GM15510 (cell line): ENCODE measurements around the gene OR2V1.

Experiments
- POLR2A ChIP-seq: IDR thresholded peaks from 3 replicates; pipeline ENCODE4 v1.6.1; 2011; ENCODE audit warnings: borderline replicate concordance; ENCODE audit not compliant: insufficient read length; ENCODE audit errors: extremely low read depth

The OR2V1 gene

GRCh38 chr5:181120306-181120705, 10.7 kb downstream of the OR2V1 start:
- TF ChIP-seq POLR2A: no peak

DNA sequence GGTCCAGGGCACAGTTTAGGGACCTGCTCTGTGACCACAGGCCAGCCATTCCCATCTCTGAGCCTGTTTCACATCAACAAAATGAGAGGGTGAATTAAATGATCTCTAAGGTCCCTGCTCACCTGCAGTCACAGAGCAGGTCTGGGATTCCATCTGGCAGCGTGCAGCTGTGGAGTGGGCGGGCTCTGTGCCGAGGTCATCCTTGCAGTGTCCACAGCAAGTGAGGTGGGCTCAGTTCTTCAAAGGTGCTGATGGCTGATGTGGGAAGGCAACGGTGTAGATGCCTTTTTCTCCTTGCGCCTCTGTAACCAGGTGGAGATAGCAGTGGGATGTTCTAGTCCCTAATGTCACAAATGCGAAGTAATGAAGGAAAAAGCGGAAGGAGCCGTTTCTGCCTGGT, 11.9 kb downstream of the OR2V1 start:
- no peak for TF ChIP-seq POLR2A

- TF ChIP-seq POLR2A: no peak
Observed at GRCh38 chr5:181118369-181118768, 12.6 kb downstream of the OR2V1 start.

- TF ChIP-seq POLR2A: no peak
Observed at GRCh38 chr5:181114844-181115778, 15.9 kb downstream of the OR2V1 start.

DNA sequence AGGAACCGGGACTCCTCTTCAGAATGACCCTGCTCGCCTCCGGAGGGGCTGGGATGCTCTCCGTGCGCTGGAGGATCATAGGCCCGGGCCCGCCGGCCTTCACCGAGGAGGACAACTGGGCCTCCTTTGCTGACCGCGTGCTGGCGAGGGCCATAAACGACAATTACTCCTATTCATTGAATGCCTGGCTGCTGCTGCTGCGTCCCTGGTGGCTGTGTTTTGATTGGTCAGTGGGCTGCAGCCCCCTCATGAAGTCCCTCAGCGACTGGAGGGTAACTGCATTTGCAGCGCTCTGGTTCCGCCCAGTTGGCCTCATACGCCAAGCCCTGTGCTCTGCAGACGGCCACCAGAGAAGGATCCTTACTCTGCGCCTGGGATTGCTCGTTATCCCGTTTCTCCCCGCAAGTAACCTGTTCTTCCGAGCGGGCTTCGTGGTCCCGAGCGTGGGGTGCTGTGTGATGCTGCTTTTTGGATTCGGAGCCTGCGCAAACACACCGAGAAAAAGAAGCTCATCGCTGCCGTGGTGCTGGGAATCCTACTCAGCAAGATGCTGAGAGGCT, 16.6 kb downstream of the OR2V1 start:
- TF ChIP-seq POLR2A: no peak

DNA sequence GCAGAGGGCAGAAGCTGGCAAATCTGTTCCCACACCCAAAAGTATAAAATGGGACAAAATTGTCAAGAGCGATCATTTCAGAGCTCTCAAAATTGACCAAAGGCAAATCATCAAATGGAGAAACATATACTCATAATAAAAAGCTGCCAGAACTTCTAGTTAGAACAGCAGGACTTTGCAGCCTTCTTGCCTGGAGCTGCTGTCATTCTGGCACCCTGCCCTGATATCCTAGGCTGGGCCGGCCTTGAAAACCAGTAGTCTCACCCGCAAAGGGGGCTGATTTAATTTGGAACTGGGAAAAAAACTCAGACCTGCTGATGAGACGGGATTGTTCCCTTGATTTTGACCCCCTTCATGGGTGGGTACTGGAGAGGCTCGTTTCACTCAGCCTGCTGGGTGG, 18.5 kb downstream of the OR2V1 start:
- TF ChIP-seq POLR2A: no peak

DNA sequence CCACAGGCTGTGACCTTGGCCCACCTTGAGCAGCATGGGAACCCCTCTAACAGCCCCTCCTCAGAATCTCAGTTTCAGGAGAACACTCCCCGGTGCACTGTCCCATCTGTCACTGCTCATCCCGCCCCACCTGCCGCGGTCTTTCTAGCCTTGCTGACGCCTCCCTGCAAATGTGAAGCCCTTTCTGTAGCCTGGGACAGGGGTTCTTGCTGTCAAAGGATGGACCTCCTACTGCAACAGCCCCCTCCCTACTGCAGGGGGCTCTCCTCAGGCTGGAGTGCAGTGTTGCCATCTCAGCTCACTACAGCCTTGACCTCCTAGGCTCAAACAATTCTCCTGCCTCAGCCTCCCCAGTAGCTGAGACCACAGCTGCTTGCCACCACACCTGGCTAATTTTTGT, 20.0 kb downstream of the OR2V1 start:
- no peak for TF ChIP-seq POLR2A

DNA sequence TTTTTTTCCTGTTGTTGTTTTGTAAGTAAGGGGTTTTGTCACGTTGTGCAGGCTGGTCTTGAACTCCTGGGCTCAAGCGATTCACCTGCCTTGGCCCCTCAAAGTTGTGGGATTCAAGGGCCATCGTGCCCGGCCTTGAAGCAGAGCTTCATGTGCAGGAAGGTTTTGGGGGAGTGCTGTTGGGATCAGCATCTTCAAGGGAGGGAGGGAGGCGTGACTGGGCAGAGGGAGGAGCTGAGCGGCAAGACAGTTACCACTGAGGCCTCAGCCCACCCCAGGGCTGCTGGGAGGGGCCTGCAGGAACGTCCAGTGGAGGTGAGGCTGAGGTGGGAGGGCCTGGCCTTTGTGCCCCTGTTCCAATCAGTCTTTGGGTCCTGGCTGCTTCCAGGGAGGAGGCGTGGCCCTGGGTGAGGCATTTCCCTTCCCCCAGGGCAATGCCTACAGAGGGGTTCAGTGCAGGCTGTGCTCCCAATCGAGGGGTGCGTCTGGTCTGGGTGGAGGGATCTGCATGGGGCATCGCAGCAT, 21.4 kb downstream of the OR2V1 start:
- no peak for TF ChIP-seq POLR2A

DNA sequence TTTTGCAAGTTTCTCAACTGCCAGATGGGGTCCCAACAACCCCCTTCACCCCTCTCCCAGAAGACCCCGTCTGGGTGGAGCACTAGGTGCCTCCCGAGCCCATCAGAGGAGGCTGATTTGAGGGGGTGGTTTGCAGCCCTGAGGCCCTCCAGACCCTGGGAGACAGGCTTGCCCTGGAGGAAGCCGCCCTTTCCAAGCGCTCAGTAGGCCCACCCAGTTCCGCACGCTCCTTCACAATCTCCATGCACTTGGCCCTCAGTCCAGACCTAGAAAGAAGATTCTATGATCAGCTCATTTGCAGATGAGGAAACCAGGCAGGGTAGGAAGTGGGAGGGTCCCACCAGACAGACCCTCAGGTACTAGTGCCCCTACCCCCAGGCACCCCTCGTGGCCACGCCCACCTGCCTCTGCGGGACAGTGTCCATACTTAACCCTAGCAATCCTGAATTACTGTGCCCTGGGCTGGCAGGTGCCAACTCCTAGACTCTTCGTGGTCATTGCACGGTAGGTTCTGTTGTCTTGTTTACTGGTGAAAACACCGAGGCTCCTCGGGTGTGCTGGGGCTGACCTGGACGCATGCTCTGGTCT, 22.3 kb downstream of the OR2V1 start:
- no peak for TF ChIP-seq POLR2A

DNA sequence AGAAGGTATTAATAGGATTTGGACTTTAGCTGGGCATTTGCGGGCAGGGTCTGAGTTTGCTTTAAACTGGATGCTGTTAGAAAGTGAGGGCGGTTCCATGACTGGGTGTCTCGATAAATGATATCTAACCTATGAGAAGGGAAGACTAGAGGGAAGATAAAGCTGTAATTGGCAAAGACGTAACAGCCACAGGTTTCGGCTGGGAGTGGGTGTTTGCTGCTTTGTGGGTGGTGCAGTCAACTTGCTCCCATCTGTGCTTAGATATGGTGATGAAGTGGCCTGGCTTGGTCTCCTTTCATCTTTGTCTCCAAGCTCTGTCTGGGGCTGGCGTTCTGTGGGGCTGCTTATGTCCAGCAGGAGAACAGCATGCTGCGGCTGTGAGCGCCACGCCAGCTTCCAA, 23.3 kb downstream of the OR2V1 start:
- no peak for TF ChIP-seq POLR2A

DNA sequence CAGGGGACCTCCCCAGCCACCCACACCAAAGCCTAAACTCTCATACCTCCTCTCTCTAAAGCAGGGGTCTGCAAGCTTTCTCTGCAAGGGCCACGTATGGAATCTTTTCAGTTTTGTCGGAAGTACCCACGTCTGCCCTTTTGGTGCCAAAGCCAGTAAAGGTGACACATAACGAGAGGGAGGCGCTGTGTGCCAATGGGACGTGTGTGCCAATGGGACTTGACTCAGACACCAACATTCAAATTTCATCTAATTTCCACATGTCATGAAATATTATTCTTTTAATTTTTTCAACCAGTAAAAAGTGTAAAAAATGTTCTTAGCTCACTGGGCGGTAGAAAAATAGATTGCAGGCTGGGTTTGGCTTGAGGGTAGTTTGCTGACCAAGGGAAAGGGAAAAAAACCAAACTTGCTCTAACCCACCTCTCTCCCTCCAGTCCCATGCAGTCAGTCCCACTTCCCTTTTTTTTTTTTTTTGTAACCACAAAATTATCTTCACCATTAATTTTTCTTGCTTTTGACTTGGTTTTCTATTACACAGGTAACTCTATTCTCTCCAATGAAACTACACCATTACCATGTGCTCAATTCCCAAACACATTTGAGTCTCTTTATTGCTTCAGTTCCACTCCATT, 25.5 kb downstream of the OR2V1 start:
- no peak for TF ChIP-seq POLR2A

GRCh38 chr5:181100121-181100875, 30.7 kb downstream of the OR2V1 start:
- TF ChIP-seq POLR2A: no peak

DNA sequence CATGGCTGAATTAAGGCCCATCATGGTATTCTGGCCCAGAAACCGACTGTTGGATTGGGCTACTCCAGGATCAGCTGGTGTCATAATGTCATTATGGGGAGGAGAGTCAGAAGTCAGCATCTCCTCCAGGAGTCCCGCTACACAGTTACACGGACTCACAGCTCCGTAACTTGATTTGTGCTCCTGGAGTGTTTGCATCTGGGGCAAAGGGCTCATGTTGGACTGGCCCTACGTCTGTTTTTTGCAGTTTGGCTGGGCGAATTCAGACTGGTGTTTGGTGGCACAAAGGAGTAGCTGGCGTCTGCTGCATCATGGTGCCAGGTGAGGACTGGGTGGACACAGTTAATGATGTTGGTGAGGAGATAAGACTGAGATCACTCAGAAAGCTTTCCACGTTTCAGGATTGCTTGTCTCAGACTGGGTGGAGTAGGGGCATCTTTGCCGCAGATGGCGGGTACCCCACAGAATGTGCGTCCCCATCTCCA, 31.3 kb downstream of the OR2V1 start:
- no peak for TF ChIP-seq POLR2A
